ENCODE measurements around the gene SCIN.

The SCIN gene

GRCh38 chr7:12699299-12699698, 128.8 kb downstream of the SCIN start:
- TF ChIP-seq GATA3 (IDR thresholded peaks at IDR 0.05; ENCODE audit: low read depth, low read length): no peak
- TF ChIP-seq GATA2 (IDR thresholded peaks at IDR 0.05; ENCODE audit: low read depth, low read length): no peak

GRCh38 chr7:12701433-12701832, 130.9 kb downstream of the SCIN start:
- TF ChIP-seq GATA3 (IDR thresholded peaks at IDR 0.05; ENCODE audit: low read depth, low read length): no peak
- no peak for TF ChIP-seq GATA2 (IDR thresholded peaks at IDR 0.05; ENCODE audit: low read depth, low read length)

- TF ChIP-seq GATA2 (IDR thresholded peaks at IDR 0.05; ENCODE audit: low read depth, low read length) (no peak), GATA3 (IDR thresholded peaks at IDR 0.05; ENCODE audit: low read depth, low read length) (no peak)
These were observed 133.4 kb downstream of the SCIN start for GRCh38 chr7:12703881-12704280.

- TF ChIP-seq GATA3 (IDR thresholded peaks at IDR 0.05; ENCODE audit: low read depth, low read length): no peak
- no peak for TF ChIP-seq GATA2 (IDR thresholded peaks at IDR 0.05; ENCODE audit: low read depth, low read length)
These were observed 135.4 kb downstream of the SCIN start for GRCh38 chr7:12705878-12706277.

GRCh38 chr7:12706900-12707536, 136.5 kb downstream of the SCIN start:
- no peak for TF ChIP-seq GATA2 (IDR thresholded peaks at IDR 0.05; ENCODE audit: low read depth, low read length)
- TF ChIP-seq GATA3 (IDR thresholded peaks at IDR 0.05; ENCODE audit: low read depth, low read length): no peak

- TF ChIP-seq GATA3 (IDR thresholded peaks at IDR 0.05; ENCODE audit: low read depth, low read length) (no peak), GATA2 (IDR thresholded peaks at IDR 0.05; ENCODE audit: low read depth, low read length) (no peak)
These were observed 137.8 kb downstream of the SCIN start for GRCh38 chr7:12708314-12708713.

All from SH-SY5Y (cell line).